Loucy (cell line): ENCODE results near the gene GBP4.

Source experiments
- CTCF ChIP-seq: fragments of 200-600 bp; sonication (generic); conservative IDR thresholded peaks from 2 replicates; pipeline ENCODE4 v1.5.1; 2014; ENCODE audit warnings: mild to moderate bottlenecking, antibody characterized with exemption, low read length
- EZH2phosphoT487 ChIP-seq: fragments of 200-600 bp; IDR thresholded peaks from 2 replicates; pipeline ENCODE4 v1.6.1; 2018; ENCODE audit warnings: antibody characterized with exemption, mild to moderate bottlenecking, moderate library complexity, borderline replicate concordance

GRCh38 chr1:89143484-89143883 is 55.3 kb downstream of the GBP4 start:
- TF ChIP-seq CTCF (no peak), EZH2phosphoT487 (no peak)
